Subcutaneous preadipocyte (primary cell): ENCODE measurements around the gene SMIM1. TPM values are rescaled to one million over a fixed set of nuclear protein-coding genes. Genes with fewer than 3 reads are reported as not detected.

Source experiments
- small RNA-seq: library from RNA; depleted of rRNA; stranded (forward); fragments of <200 nt; gene quantifications from one replicate; pipeline ENCODE3, GENCODE V24; 2012
- total RNA-seq: library from RNA; depleted of rRNA; stranded (reverse); fragments of >200 nt; gene quantifications from 2 replicates; pipeline ENCODE4 v1.2.3, GENCODE V29; 2012

SMIM1 gene
- total RNA-seq = 0.39 TPM in 1 of 2 replicates, not detected in the other

GRCh38 chr1:3772715-3773571, at the start of gene SMIM1:
Gene SMIM1, plus strand, starts transcription at chr1:3772749. Its CDS starts 2,625 bp downstream, at chr1:3775374.

GRCh38 chr1:3752400-3752945, 20.1 kb upstream of the SMIM1 start, which contains the start of gene CCDC27:
Gene CCDC27, plus strand, starts transcription at chr1:3752450. Its CDS starts 32 bp downstream, at chr1:3752482.

GRCh38 chr1:3796215-3797061, 23.9 kb downstream of the SMIM1 start, which contains the start of gene LRRC47:
Gene LRRC47, minus strand, starts transcription at chr1:3796498. Its CDS starts 22 bp downstream, at chr1:3796476.

Small RNA genes within 50 kb of the gene (small RNA-seq; reads per million reads assigned to genes)
- not detected for gene RF02197
- gene RN7SL574P = not detected

Other genes with a start within 250 kb of the SMIM1 start
- 0.59 and 1.1 TPM in 2 replicates for gene MEGF6, start 161.2 kb upstream of the SMIM1 start, total RNA-seq
- gene TPRG1L, start 147.7 kb upstream of the SMIM1 start, total RNA-seq = 17.3 and 18.4 TPM in 2 replicates
- gene WRAP73, start 122.6 kb upstream of the SMIM1 start, total RNA-seq = 10.7 and 10.9 TPM in 2 replicates
- under 0.01 TPM in 1 of 2 replicates, not detected in the other for gene TP73, start 120.2 kb upstream of the SMIM1 start, total RNA-seq
- not detected in 2 replicates for gene CCDC27, start 20.3 kb upstream of the SMIM1 start, total RNA-seq
- gene LRRC47, start 23.7 kb downstream of the SMIM1 start, total RNA-seq = 27.2 and 30.3 TPM in 2 replicates
- 17.3 and 19.9 TPM in 2 replicates for gene CEP104, start 84.5 kb downstream of the SMIM1 start, total RNA-seq
- 8.8 and 10.8 TPM in 2 replicates for gene DFFB, start 84.7 kb downstream of the SMIM1 start, total RNA-seq
- gene C1orf174, start 127.5 kb downstream of the SMIM1 start, total RNA-seq = 27.9 and 31.7 TPM in 2 replicates